SK-N-SH (cell line): ENCODE results near the gene SVBP. TPM values are rescaled to one million over a fixed set of nuclear protein-coding genes. Genes with fewer than 3 reads are reported as not detected.

Source experiments
- CTCF ChIA-PET: fragments of 300-600, 350-600 bp; formaldehyde crosslinking; extraction: SDS; loops from one replicate; lab custom pipeline; 2021; lab: Yijun Ruan, JAX
- POLR2A ChIA-PET: fragments of 350-600 bp; sonication (Branson Sonifier 250); formaldehyde crosslinking; extraction: SDS; loops from one replicate; lab custom pipeline; 2020; ENCODE audit warnings: antibody characterized with exemption, inconsistent platforms; lab: Yijun Ruan, JAX
- DNase-seq: peaks from one replicate; pipeline ENCODE4 v3.0.0; 2012
- H2AFZ ChIP-seq: fragments of 200-600 bp; sonication (generic); 2 replicates; pipeline ENCODE4 v1.8.1; 2016; ENCODE audit warnings: antibody characterized with exemption, mild to moderate bottlenecking, low read depth
- H3F3A ChIP-seq: fragments of 200-600 bp; sonication (generic); replicated peaks from 2 replicates; pipeline ENCODE3; 2016; ENCODE audit warnings: antibody characterized with exemption, mild to moderate bottlenecking; ENCODE audit not compliant: insufficient read depth
- H3K27ac ChIP-seq, 2 experiments: fragments of 200-500 bp in 1 of 2; fragments of 200-600 bp in 1 of 2; sonication (Bioruptor generic) in 1 of 2; sonication (generic), shearing (Covaris generic) in 1 of 2; 2 replicates each; pipeline versions ENCODE4 v1.5.1 to v1.6.1; 2014 to 2016; ENCODE audit warnings: low read depth in 2 of 2, inconsistent platforms in 1 of 2, low read length in 1 of 2, mild to moderate bottlenecking in 1 of 2, mixed read lengths in 1 of 2
- H3K27me3 ChIP-seq: fragments of 200-600 bp; sonication (generic), shearing (Covaris generic); 2 replicates; pipeline ENCODE4 v1.6.1; 2016; ENCODE audit warnings: mixed run types; ENCODE audit not compliant: insufficient read depth
- H3K36me3 ChIP-seq, 2 experiments: fragments of 200-500 bp in 1 of 2; fragments of 200-600 bp in 1 of 2; sonication (Bioruptor generic) in 1 of 2; sonication (generic) in 1 of 2; replicated peaks in 1 of 2; 2 replicates each; pipeline versions ENCODE3 to v1.5.1; 2014 to 2016; ENCODE audit warnings: low read length in 1 of 2, mild to moderate bottlenecking in 1 of 2; ENCODE audit not compliant: insufficient read depth in 2 of 2, control insufficient read depth in 1 of 2
- H3K4me1 ChIP-seq, 2 experiments: fragments of 200-500 bp in 1 of 2; fragments of 200-600 bp in 1 of 2; sonication (Bioruptor generic) in 1 of 2; sonication (generic), shearing (Covaris generic) in 1 of 2; 2 replicates each; pipeline versions ENCODE4 v1.5.1 to v1.6.1; 2014 to 2016; ENCODE audit warnings: low read depth in 1 of 2, low read length in 1 of 2, mixed run types in 1 of 2; ENCODE audit not compliant: insufficient read depth in 2 of 2, control insufficient read depth in 1 of 2
- H3K4me2 ChIP-seq: fragments of 200-600 bp; sonication (generic), shearing (Covaris generic); 2 replicates; pipeline ENCODE4 v1.6.1; 2017; ENCODE audit warnings: mixed run types
- H3K4me3 ChIP-seq, 2 experiments: fragments of 200-500 bp in 1 of 2; fragments of 200-600 bp in 1 of 2; sonication (Bioruptor generic) in 1 of 2; sonication (generic), shearing (Covaris generic) in 1 of 2; 2 replicates each; pipeline versions ENCODE4 v1.5.1 to v1.8.1; 2014 to 2016; ENCODE audit warnings: low read depth in 2 of 2, inconsistent platforms in 1 of 2, low read length in 1 of 2, mild to moderate bottlenecking in 1 of 2, mixed read lengths in 1 of 2, moderate library complexity in 1 of 2
- H3K79me2 ChIP-seq: fragments of 200-600 bp; sonication (generic); 2 replicates; pipeline ENCODE4 v1.8.1; 2017; ENCODE audit warnings: mild to moderate bottlenecking; ENCODE audit not compliant: insufficient read depth
- H3K9ac ChIP-seq: fragments of 200-600 bp; sonication (generic); 2 replicates; pipeline ENCODE4 v1.6.1; 2017; ENCODE audit warnings: mixed run types
- H3K9me2 ChIP-seq: fragments of 200-600 bp; sonication (generic); 2 replicates; pipeline ENCODE4 v1.6.1; 2017; ENCODE audit warnings: mixed run types
- H3K9me3 ChIP-seq: fragments of 200-600 bp; sonication (generic); 2 replicates; pipeline ENCODE4 v1.6.1; 2017; ENCODE audit warnings: mixed run types, mild to moderate bottlenecking, moderate library complexity
- H4K20me1 ChIP-seq: fragments of 200-600 bp; sonication (generic); 2 replicates; pipeline ENCODE4 v1.6.1; 2017; ENCODE audit warnings: mild to moderate bottlenecking, mixed run types; ENCODE audit not compliant: insufficient read depth
- EZH2phosphoT487 ChIP-seq: fragments of 200-600 bp; sonication (generic); IDR thresholded peaks from 2 replicates; pipeline ENCODE4 v1.6.1; 2017; ENCODE audit warnings: low read depth, mixed run types, mild to moderate bottlenecking, antibody characterized with exemption, moderate library complexity, borderline replicate concordance
- FOSL2 ChIP-seq: IDR thresholded peaks from 2 replicates; pipeline ENCODE4 v1.4.0; 2012; ENCODE audit warnings: low read depth, mild to moderate bottlenecking, moderate library complexity, borderline replicate concordance
- JUND ChIP-seq: IDR thresholded peaks from 2 replicates; pipeline ENCODE4 v1.4.0; 2012
- NRF1 ChIP-seq: IDR thresholded peaks from 2 replicates; pipeline ENCODE4 v1.6.1; 2012; ENCODE audit warnings: low read depth, mild to moderate bottlenecking, low read length
- POLR2AphosphoS5 ChIP-seq: IDR thresholded peaks from 2 replicates; pipeline ENCODE4 v1.6.1; 2012; ENCODE audit warnings: low read depth, low read length
- TCF12 ChIP-seq: IDR thresholded peaks from 2 replicates; pipeline ENCODE4 v1.4.0; 2012
- USF1 ChIP-seq: IDR thresholded peaks from 2 replicates; pipeline ENCODE4 v1.4.0; 2012; ENCODE audit warnings: low read depth, borderline replicate concordance
- polyA plus RNA-seq, 3 experiments: library from polyadenylated mRNA; depleted of rRNA; stranded (reverse); fragments of >200 nt; gene quantifications; 2 replicates each; pipeline ENCODE4 v1.2.3, GENCODE V29; 2012

Gene SVBP
- polyA plus RNA-seq, 1 of the 3 experiments (the other 2 are of a cell fraction): 18.6 TPM

GRCh38 chr1:42757892-42758275, 59.3 kb downstream of the SVBP start:
- no peak for TF ChIP-seq JUND
- TF ChIP-seq USF1: no peak
- no peak for TF ChIP-seq EZH2phosphoT487
- no peak for TF ChIP-seq POLR2AphosphoS5
- no peak for TF ChIP-seq TCF12
- TF ChIP-seq FOSL2: no peak
- no peak for TF ChIP-seq NRF1
- Histone ChIP-seq H3K27ac (peak overlapping the region in 1 of 2 experiments; percentile 0; a peak in 1 of 4 replicates), H3K9ac (no peak overlapping the region), H3K36me3 (peaks cover 59 to 70% of the 10 kb centered on the region in 2 experiments), H3K9me2 (no peaks in the 10 kb centered on the region), H3K27me3 (no peaks in the 10 kb centered on the region), H3K4me3 (no peak overlapping the region), H3K4me2 (no peak overlapping the region), H3K79me2 (peaks cover 10% of the 10 kb centered on the region), H3F3A (peaks cover 8% of the 10 kb centered on the region), H4K20me1 (no peaks in the 10 kb centered on the region), H2AFZ (no peak overlapping the region), H3K9me3 (no peaks in the 10 kb centered on the region), H3K4me1 (no peaks in the 10 kb centered on the region; a peak in 1 of 4 replicates)
- DNase-seq: no peak
- CTCF ChIA-PET: interaction anchor here (0.7 to 2.9 kb wide), 18 partner anchors 8 to 609 kb away, joined by 3 to 17 read pairs (median 5); partner anchors contain the start of gene YBX1
- POLR2A ChIA-PET: no interaction called here

Other genes starting within 250 kb of the SVBP start
- 89.1 and 104 TPM in 2 replicates for gene PPIH, start 159.0 kb downstream of the SVBP start, polyA plus RNA-seq (2012; rRNA removed)
- 419 and 592 TPM in 2 replicates for gene YBX1, start 135.0 kb downstream of the SVBP start, polyA plus RNA-seq (2012; rRNA removed)
- not detected in 2 replicates for gene CLDN19, start 77.2 kb downstream of the SVBP start, polyA plus RNA-seq (2012; rRNA removed)
- gene P3H1, start 50.4 kb downstream of the SVBP start, polyA plus RNA-seq (2012; rRNA removed): 64.3 and 66.8 TPM in 2 replicates
- gene C1orf50, start 50.1 kb downstream of the SVBP start, polyA plus RNA-seq (2012; rRNA removed): 2.6 and 3.6 TPM in 2 replicates
- 0.05 and 0.08 TPM in 2 replicates for gene TMEM269, start 32.4 kb downstream of the SVBP start, polyA plus RNA-seq (2012; rRNA removed)
- gene ERMAP, start 275 bp downstream of the SVBP start, polyA plus RNA-seq (2012; rRNA removed): 10.4 and 13.4 TPM in 2 replicates
- 7.2 and 10.1 TPM in 2 replicates for gene ZNF691, start 29.2 kb upstream of the SVBP start, polyA plus RNA-seq (2012; rRNA removed)
- gene SLC2A1, start 141.5 kb upstream of the SVBP start, polyA plus RNA-seq (2012; rRNA removed): 50.5 and 63.8 TPM in 2 replicates